K562 (cell line): ENCODE measurements around the gene MYCBPAP. TPM values are rescaled to one million over a fixed set of nuclear protein-coding genes. Genes with fewer than 3 reads are reported as not detected.

Experiments used
- ARID3B ChIP-seq: fragments of 250-450 bp; sonication (Bioruptor Pico); IDR thresholded peaks from 2 replicates; pipeline ENCODE4 v1.4.0; 2020; ENCODE audit warnings: borderline replicate concordance
- CTBP1 ChIP-seq: fragments of 450-650 bp; IDR thresholded peaks from 2 replicates; pipeline ENCODE4 v1.6.1; 2016; ENCODE audit warnings: borderline replicate concordance
- ELK1 ChIP-seq: sonication (generic); formaldehyde crosslinking; IDR thresholded peaks from 2 replicates; pipeline ENCODE4 v1.8.1; 2022; ENCODE audit warnings: missing genetic modification reagents
- FOXP4 ChIP-seq: sonication (generic); formaldehyde crosslinking; IDR thresholded peaks from 2 replicates; pipeline ENCODE4 v1.8.0; 2022; ENCODE audit warnings: mild to moderate bottlenecking, missing genetic modification reagents, borderline replicate concordance
- KDM5B ChIP-seq: fragments of 200-600 bp; sonication (generic); IDR thresholded peaks from 2 replicates; pipeline ENCODE4 v1.6.1; 2012; ENCODE audit warnings: low read depth, mild to moderate bottlenecking, moderate library complexity, low read length, control low read depth, inconsistent platforms; ENCODE audit not compliant: insufficient replicate concordance
- NFYB ChIP-seq: IDR thresholded peaks from 2 replicates; pipeline ENCODE4 v1.6.1; 2011; ENCODE audit warnings: mild to moderate bottlenecking, moderate library complexity; ENCODE audit not compliant: insufficient read length; ENCODE audit errors: extremely low read depth
- OTX1 ChIP-seq: fragments of 450-650 bp; formaldehyde crosslinking; IDR thresholded peaks from 2 replicates; pipeline ENCODE4 v1.4.0; 2022; ENCODE audit warnings: mild to moderate bottlenecking
- PCBP1 ChIP-seq: fragments of 200-400 bp; formaldehyde crosslinking; IDR thresholded peaks from 2 replicates; pipeline ENCODE4 v1.6.1; 2018; ENCODE audit warnings: mild to moderate bottlenecking, low read depth, low read length; ENCODE audit not compliant: poor library complexity, severe bottlenecking
- PKNOX1 ChIP-seq: fragments of 450-650 bp; IDR thresholded peaks from 2 replicates; pipeline ENCODE4 v1.6.1; 2016
- RB1 ChIP-seq: fragments of 450-650 bp; IDR thresholded peaks from 2 replicates; pipeline ENCODE4 v1.6.1; 2017; ENCODE audit warnings: low read depth, mild to moderate bottlenecking
- RBFOX2 ChIP-seq: fragments of 200-400 bp; formaldehyde crosslinking; IDR thresholded peaks from 2 replicates; pipeline ENCODE4 v1.6.1; 2017; ENCODE audit warnings: low read depth, mild to moderate bottlenecking, low read length, moderate library complexity
- RBM15 ChIP-seq: fragments of 200-400 bp; formaldehyde crosslinking; IDR thresholded peaks from 2 replicates; pipeline ENCODE4 v1.6.1; 2018; ENCODE audit warnings: mild to moderate bottlenecking, low read length, moderate library complexity; ENCODE audit not compliant: insufficient read depth
- SPI1 ChIP-seq: IDR thresholded peaks from 2 replicates; pipeline ENCODE4 v1.6.1; 2011; ENCODE audit warnings: low read depth, low read length, control low read depth, borderline replicate concordance
- STAG1 ChIP-seq: sonication (generic); formaldehyde crosslinking; IDR thresholded peaks from 2 replicates; pipeline ENCODE4 v1.5.0; 2020; ENCODE audit warnings: missing genetic modification reagents, borderline replicate concordance
- TFAP4 ChIP-seq: sonication (generic); formaldehyde crosslinking; IDR thresholded peaks from 2 replicates; pipeline ENCODE4 v1.8.0; 2022; ENCODE audit warnings: missing genetic modification reagents, mild to moderate bottlenecking, moderate library complexity, borderline replicate concordance
- ZBTB33 ChIP-seq: sonication (generic); formaldehyde crosslinking; IDR thresholded peaks from 2 replicates; pipeline ENCODE4 v1.8.1; 2023; ENCODE audit warnings: mild to moderate bottlenecking, missing genetic modification reagents
- ZNF143 ChIP-seq: sonication (generic); formaldehyde crosslinking; IDR thresholded peaks from 2 replicates; pipeline ENCODE4 v1.9.0; 2022; ENCODE audit warnings: mild to moderate bottlenecking, missing genetic modification reagents
- ZNF3 ChIP-seq: fragments of 250-450 bp; sonication (Bioruptor Pico); IDR thresholded peaks from 2 replicates; pipeline ENCODE4 v1.5.0; 2021; ENCODE audit warnings: mild to moderate bottlenecking, moderate library complexity
- polyA plus RNA-seq, 8 experiments: library from polyadenylated mRNA; depleted of rRNA in 4 of 8; stranded (reverse) in 5 of 8; unstranded in 3 of 8; fragments of >200 nt; fragmentation: Nextera tagmentation in 2 of 8; fragmentation: Illumina TruSeq in 1 of 8; extraction: Ambion mirVana in 2 of 8; extraction: Trizol in 1 of 8; gene quantifications; 2 replicates each; pipeline versions ENCODE4 v1.2.1 to v1.2.3, GENCODE V29; 2011 to 2014; ENCODE audit warnings: inconsistent platforms in 1 of 8, missing spikeins in 1 of 8
- total RNA-seq, 7 experiments: library from RNA; depleted of rRNA in 6 of 7; stranded (reverse); fragments of >200 nt in 6 of 7; fragmentation: Illumina TruSeq in 2 of 7; extraction: Trizol in 2 of 7; gene quantifications; 2 replicates each; pipeline versions ENCODE4 v1.2.1 to v1.2.3, GENCODE V29; 2011 to 2021; ENCODE audit warnings: low replicate concordance in 1 of 7

Gene MYCBPAP
- total and polyA plus RNA-seq, 9 of the 15 experiments (the other 6 are each of a cell fraction or from before 2014, with no cell fraction given), result not detected

- no peak for TF ChIP-seq NFYB
- TF ChIP-seq ZBTB33 (CRISPR knock-in tag), result peak; percentile 74; the same call in 1 of the 2 replicates
- TF ChIP-seq KDM5B, result peak; percentile 77
- TF ChIP-seq TFAP4 (CRISPR knock-in tag), result peak; percentile 48; the same call in 1 of the 2 replicates
- 0 out of 2 replicates have a peak, but pooled peaks have one; percentile 22 for TF ChIP-seq ZNF143 (CRISPR knock-in tag)
- TF ChIP-seq PKNOX1, result no peak
- TF ChIP-seq FOXP4 (CRISPR knock-in tag), result no peak; the same call in 1 of the 2 replicates
- peak; percentile 74 for TF ChIP-seq SPI1
- TF ChIP-seq CTBP1, result peak; percentile 41; the same call in 1 of the 2 replicates
- TF ChIP-seq STAG1, result peak; percentile 94; the same call in 1 of the 2 replicates
- no peak for TF ChIP-seq ARID3B
- no peak for TF ChIP-seq ZNF3 (CRISPR knock-in tag)
- no peak for TF ChIP-seq OTX1 (CRISPR knock-in tag)
- TF ChIP-seq RB1, result peak; percentile 86
- TF ChIP-seq RBM15, result no peak
- no peak for TF ChIP-seq ELK1 (CRISPR knock-in tag)
- TF ChIP-seq RBFOX2, result peak; percentile 79
- no peak for TF ChIP-seq PCBP1
These were observed 38.9 kb downstream of the MYCBPAP start, which contains the start of gene SPATA20 (continued) for GRCh38 chr17:50547035-50547735.
